Body of pancreas (tissue), 4 donors: ENCODE measurements around the gene UGT1A8.

Experiments used
- CTCF ChIP-seq, 7 experiments: fragments of 450-650 bp in 4 of 7; fragments of 200-600 bp in 3 of 7; sonication (generic) in 3 of 7; IDR thresholded peaks; one replicate each; pipeline ENCODE4 v1.5.1; 2016 to 2019; ENCODE audit warnings: antibody characterized with exemption in 7 of 7
- POLR2A ChIP-seq, 3 donors: fragments of 450-650 bp; IDR thresholded peaks; one replicate each; pipeline ENCODE4 v1.6.1; 2016; ENCODE audit warnings: antibody characterized with exemption in 3 of 3, mild to moderate bottlenecking in 2 of 3

DNA sequence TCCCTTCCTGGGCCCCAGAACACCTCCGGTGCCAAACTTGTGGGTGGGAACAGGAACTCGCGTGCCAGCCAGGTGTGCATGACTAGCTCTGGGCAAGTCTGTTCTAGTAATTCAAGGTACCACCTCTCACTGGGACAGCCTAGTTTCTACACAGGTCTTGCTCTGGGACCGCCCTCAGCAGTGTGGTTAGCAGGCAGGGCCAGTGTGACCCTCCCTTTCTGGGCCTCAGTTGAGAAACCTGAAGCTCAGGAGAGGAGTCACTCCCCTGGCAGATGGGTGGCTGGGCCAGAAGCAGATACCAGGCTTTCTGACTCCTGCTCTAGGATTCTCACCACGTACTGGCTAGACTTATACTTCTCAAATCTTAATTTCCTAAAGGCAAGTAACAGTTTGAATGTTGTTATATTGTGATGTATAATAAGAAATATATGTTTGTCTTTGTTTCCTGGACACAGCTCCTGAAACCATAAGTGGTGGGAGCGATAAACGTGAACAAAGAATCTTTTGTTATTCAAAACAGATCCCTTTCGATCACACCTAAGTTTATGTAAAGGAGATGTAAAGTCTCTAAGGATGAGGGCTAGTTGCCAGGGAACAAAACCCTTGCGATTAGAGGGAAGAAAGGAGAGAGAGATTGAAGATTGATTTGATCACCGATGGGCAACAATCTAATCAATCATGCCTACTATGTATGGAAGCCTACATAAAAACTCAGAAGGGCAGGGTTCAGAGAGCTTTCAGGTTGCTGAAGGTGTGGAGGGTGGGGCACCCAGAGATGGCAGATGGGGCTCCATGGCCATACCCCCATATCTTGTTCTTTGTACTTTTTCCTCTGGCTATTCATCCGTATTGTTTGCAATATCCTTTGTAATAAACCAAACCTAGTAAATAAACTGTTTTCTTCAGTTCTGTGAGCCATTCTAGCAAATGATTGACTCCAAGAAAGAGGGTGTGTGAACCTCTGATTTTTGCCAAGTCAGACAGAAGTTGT lies 74.3 kb downstream of the UGT1A8 start:
- no peak for TF ChIP-seq CTCF (IDR thresholded peaks at IDR 0.05)
- TF ChIP-seq POLR2A (IDR thresholded peaks at IDR 0.05), result no peak
